ENCODE results near the gene ZNF649. TPM values are rescaled to one million over a fixed set of nuclear protein-coding genes. Genes with fewer than 3 reads are reported as not detected.

Gene ZNF649
- total RNA-seq, 1 experiment from 2014 or later, result 7.3 TPM

DNA sequence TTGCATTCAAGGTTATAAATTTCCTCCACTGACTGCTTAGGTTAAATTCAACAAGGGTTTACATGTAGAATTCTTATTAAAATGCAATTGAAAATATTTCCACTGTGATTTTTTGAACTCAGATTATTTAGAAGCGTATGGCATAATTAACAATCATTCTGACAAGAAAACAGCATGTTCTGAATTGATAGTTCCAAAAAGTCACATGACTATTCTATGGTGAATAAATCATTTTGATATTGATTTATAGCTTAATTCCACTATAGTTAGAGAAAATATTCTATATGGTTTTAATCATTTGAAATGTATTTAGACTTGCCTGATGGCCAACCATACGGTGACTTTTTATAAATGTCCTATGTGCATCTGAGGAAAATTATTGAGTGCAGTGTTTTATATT is 20.1 kb downstream of the ZNF649 start (continued):
- TF ChIP-seq POLR2AphosphoS5 (IDR thresholded peaks at IDR 0.05; ENCODE audit: low read depth, low read length) (no peak), ZNF274 (IDR thresholded peaks at IDR 0.05; ENCODE audit: low read depth, low read length) (no peak), YY1 (IDR thresholded peaks at IDR 0.05; ENCODE audit: extremely low read depth, insufficient replicate concordance, low read depth, low read length) (no peak), SP1 (IDR thresholded peaks at IDR 0.05; ENCODE audit: low read depth) (no peak), EGR1 (IDR thresholded peaks at IDR 0.05; ENCODE audit: low read depth) (no peak), ZFX (IDR thresholded peaks at IDR 0.05) (no peak), FOSL1 (IDR thresholded peaks at IDR 0.05; ENCODE audit: low read depth) (no peak)
- TF ChIP-seq, protein P1, sequence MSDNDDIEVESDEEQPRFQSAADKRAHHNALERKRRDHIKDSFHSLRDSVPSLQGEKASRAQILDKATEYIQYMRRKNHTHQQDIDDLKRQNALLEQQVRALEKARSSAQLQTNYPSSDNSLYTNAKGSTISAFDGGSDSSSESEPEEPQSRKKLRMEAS (IDR thresholded peaks at IDR 0.05), result no peak
- TF ChIP-seq, protein P2, sequence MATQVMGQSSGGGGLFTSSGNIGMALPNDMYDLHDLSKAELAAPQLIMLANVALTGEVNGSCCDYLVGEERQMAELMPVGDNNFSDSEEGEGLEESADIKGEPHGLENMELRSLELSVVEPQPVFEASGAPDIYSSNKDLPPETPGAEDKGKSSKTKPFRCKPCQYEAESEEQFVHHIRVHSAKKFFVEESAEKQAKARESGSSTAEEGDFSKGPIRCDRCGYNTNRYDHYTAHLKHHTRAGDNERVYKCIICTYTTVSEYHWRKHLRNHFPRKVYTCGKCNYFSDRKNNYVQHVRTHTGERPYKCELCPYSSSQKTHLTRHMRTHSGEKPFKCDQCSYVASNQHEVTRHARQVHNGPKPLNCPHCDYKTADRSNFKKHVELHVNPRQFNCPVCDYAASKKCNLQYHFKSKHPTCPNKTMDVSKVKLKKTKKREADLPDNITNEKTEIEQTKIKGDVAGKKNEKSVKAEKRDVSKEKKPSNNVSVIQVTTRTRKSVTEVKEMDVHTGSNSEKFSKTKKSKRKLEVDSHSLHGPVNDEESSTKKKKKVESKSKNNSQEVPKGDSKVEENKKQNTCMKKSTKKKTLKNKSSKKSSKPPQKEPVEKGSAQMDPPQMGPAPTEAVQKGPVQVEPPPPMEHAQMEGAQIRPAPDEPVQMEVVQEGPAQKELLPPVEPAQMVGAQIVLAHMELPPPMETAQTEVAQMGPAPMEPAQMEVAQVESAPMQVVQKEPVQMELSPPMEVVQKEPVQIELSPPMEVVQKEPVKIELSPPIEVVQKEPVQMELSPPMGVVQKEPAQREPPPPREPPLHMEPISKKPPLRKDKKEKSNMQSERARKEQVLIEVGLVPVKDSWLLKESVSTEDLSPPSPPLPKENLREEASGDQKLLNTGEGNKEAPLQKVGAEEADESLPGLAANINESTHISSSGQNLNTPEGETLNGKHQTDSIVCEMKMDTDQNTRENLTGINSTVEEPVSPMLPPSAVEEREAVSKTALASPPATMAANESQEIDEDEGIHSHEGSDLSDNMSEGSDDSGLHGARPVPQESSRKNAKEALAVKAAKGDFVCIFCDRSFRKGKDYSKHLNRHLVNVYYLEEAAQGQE (IDR thresholded peaks at IDR 0.05; ENCODE audit: low read depth), result no peak

DNA sequence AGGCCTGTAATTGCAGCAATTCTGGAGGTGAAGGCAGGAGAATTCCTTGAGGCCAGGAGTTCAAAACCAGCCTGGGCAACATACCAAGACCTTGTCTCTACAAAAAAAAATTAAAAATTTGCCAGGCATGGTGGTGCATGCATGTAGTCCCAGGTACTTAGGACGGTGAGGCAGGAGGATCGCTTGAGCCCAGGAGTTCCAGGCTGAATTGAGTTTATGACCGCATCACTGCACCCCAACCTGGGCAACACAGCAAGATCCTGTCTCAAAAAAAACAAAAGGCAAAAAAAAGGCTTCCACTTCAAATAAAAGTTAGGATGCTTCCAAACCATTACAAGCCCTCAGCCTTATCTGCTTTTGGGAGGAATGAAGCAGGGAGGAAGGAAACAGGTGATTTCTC is 22.3 kb downstream of the ZNF649 start:
- Histone ChIP-seq H3K27ac (ENCODE audit: low read depth, low read length) (no peak overlapping the region), H3K9ac (ENCODE audit: low read length) (no peak overlapping the region), H3K27me3 (ENCODE audit: insufficient read depth, low read length) (no peaks in the 10 kb centered on the region), H3K4me2 (ENCODE audit: low read length) (no peak overlapping the region), H3K4me1 (ENCODE audit: control insufficient read depth in 1 of 2, insufficient read depth in 2 of 2, low read length in 2 of 2) (no peaks in the 10 kb centered on the region), H3K79me2 (ENCODE audit: insufficient read depth, low read length) (no peaks in the 10 kb centered on the region; the same call in 1 of the 2 replicates), H3K36me3 (ENCODE audit: control insufficient read depth in 1 of 2, insufficient read depth in 2 of 2, low read length in 2 of 2) (peaks cover 2 to 22% of the 10 kb centered on the region in 2 experiments; a peak in 3 of 4 replicates), H3K4me3 (replicated peaks in 1 of 2; ENCODE audit: low read depth in 1 of 2, low read length in 2 of 2) (no peak overlapping the region), H2AFZ (ENCODE audit: low read depth, low read length, poor library complexity, severe bottlenecking) (no peak overlapping the region), H4K20me1 (ENCODE audit: insufficient read depth) (no peaks in the 10 kb centered on the region), H3K9me2 (ENCODE audit: insufficient read depth) (no peaks in the 10 kb centered on the region), H3K9me3 (ENCODE audit: control insufficient read depth in 1 of 2, insufficient read depth in 1 of 2, low read depth in 1 of 2, low read length in 2 of 2) (peaks cover 19 to 47% of the 10 kb centered on the region in 2 experiments)
- ATAC-seq (no peak), DNase-seq (ENCODE audit: low read depth, low spot score) (no peak)
- CTCF ChIA-PET, result no interaction called here
- intact Hi-C loops (cut with micrococcal nuclease), result no loop called here
- RAD21 ChIA-PET (ENCODE audit: low non-redundant PET in 1 of 2, low total read pairs in 2 of 2, uncharacterized antibody in 2 of 2, unreplicated experiment in 2 of 2), result no interaction called here
- TF ChIP-seq RAD21 (IDR thresholded peaks at IDR 0.05; ENCODE audit: low read depth) (no peak), FOSL1 (IDR thresholded peaks at IDR 0.05; ENCODE audit: low read depth) (no peak), EZH2 (IDR thresholded peaks at IDR 0.05) (no peak), POLR2AphosphoS5 (IDR thresholded peaks at IDR 0.05; ENCODE audit: low read depth, low read length) (no peak), SIN3A (IDR thresholded peaks at IDR 0.05; ENCODE audit: low read depth) (no peak)
- BruUV-seq (replicated peaks), result no TSS peak
- POLR2A ChIA-PET, result no interaction called here

Measured in HCT116 (cell line).